GM21526 (cell line): Measurements from ENCODE around the gene ZFP36L2.

Experiments
- ATAC-seq: cut with Tn5 transposase; IDR thresholded peaks from one replicate; pipeline ENCODE4 v1.9.1; 2021; ENCODE audit warnings: moderate library complexity; ENCODE audit not compliant: unreplicated experiment, low FRiP score

The ZFP36L2 gene

DNA sequence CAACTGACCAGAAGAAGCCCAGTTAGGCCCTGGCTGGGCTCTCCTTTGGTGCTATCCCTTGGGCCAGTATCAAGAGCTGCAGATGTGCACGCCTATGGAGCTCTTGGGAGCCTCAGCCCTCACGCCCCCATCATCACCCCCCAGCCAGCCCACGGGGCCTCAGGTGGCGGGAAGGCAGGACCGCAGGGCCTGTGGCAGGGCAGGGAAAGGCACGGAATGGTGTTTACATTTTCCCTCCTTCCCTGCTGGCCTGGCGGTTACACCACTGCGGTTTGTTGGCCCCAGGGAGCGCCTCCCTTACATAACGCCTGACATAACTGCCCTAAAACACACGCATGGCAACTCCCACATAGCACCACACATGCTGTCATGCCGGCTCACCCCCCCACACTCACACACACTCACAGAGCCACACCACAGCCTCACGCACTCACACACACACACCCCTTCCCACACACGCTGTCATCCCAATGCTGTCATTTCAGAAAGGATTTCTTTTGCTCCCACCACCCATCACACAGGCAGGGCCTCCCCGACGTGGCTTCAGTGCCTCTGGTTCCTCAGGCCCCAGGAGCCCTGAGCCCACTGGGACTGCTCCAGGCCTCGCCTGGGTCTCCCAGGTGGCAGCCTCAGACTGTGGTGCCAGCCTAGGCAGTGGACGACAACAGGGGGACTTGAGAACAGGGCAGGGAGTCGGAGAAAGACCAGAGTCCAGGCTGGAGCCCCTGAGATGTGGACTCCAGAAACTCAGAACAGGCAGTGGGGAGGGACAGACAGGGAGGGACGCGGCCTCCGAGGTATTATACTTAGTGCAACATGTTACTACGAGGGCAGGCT, 15.7 kb downstream of the ZFP36L2 start:
- no peak for ATAC-seq

DNA sequence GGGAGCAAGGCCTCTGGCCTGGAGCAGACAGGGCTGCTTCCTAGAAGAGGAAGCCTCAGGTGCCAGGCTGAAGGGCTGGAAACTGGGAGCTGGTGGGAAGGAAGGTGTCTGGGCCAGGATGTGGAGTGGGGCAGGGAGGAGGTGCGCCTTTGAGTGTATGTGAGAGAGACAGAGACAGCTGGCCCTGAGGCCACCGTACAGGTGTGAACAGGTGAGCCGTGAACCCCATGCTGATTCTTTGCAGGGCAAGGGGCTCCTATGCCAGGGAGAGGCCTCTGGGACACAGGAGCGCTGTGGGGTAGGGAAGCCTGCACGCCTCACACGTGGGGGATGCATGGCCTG, 16.3 kb downstream of the ZFP36L2 start:
- no peak for ATAC-seq

DNA sequence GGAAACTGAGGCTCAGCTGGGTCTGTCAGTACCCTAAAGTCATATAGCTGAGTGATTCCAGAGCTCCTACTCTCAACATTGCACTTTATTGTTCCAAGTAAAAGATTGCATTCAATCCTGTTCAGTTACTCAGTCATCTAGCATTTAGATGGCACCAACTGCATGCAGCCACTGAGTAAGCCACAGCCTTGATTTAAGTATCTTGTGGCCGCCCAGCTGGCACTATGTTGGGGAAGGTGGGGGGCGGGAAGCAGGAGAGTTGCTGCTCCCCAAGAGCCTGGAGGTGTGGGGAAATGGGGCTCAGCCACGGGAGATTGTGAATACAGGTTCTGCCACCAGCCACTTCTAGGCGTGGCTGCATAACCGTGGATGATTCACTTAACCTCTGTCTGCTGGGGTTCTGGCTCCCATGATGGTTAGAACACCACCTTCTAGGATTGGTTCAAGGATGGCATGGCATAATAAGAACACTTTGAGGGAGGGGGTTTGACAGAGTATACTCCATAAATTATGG, 17.1 kb downstream of the ZFP36L2 start:
- no peak for ATAC-seq

DNA sequence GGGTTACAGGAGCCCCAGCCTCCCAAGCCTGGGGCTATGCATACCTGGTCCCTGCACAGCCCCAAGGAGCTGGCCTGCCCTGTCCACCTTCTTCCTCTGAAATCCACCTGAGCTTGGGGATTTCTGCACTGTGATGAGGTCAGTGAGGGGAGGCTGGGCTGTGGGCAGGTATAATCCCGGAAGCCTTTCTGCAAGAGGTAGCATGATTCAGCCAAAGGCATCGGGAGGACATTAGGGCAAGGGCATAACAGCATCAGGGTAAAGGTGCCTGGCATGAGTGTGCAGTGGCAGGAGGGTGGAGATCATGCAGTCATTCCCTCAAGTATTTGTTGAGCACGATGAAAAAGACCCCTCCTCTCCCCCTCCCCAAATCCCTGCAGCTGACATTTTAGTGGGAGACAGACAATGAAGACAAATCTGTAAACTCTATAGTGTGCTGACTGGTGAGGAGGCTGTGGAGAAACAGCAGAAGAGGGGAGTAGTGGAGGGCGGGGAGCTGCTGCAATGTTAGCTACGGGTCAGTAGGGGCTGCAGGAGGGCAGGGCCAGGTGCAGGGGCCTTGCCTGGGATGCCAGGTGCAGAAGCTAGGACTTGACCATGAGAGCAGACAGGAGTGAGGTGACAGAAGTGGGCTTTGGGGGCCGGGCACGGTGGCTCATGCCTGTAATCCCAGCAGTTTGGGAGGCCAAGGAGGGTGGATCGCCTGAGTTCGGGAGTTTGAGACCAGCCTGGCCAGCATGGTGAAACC, 18.7 kb downstream of the ZFP36L2 start:
- no peak for ATAC-seq

DNA sequence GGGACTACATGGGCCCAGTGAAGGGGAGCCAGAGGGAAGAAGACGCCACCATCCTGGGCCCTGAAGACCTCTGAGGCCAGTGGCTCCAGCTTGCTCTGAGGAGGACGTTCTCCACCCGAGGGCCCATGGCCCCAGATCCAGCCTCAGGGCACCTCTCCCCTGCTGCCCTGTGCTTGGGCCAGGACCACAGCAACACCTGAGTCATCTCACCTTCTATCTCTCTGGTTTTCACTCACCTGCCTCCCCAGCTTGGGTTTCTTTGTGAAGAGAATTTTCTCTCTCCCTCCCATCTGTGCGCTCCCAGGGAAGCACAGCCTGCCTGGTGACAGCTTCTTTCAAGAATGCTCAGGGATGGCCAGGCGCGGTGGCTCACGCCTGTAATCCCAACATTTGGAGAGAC, 19.8 kb downstream of the ZFP36L2 start:
- no peak for ATAC-seq

DNA sequence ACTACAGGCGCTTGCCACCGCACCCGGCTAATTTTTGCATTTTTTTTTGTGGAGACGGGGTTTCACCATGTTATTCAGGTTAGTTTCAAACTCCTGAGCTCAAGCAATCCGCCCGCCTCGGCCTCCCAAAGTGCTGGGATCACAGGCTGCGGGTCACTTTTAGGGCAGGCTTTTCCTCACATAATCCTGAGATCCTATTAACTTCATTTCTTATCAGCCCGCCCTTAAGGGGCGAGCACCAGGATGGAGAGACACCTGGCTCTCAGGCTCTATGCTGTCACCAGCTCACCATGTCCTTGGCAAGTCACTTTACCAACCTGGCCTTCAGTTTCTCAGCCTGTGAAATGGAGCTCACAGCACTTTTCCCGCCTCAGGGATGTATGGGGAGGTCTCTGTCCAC, 23.0 kb downstream of the ZFP36L2 start:
- ATAC-seq = no peak

DNA sequence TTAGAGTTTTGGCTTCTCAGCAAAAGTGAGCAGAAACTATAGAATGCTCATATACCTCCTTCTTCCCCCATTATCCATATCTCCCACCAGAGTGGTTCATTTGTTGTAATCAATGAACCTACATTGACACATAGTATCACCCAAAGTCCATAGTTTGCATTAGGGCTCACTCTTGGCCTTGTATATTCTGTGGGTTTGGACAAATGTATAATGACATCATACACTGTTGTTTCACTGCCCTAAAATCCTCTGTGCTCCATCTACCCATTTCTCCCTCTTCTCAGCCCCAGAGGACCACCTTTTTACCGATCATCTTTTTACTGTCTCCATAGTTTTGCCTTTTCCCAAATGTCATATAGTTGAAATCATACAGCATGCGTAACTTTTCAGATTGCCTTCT, 24.1 kb downstream of the ZFP36L2 start:
- no peak for ATAC-seq

DNA sequence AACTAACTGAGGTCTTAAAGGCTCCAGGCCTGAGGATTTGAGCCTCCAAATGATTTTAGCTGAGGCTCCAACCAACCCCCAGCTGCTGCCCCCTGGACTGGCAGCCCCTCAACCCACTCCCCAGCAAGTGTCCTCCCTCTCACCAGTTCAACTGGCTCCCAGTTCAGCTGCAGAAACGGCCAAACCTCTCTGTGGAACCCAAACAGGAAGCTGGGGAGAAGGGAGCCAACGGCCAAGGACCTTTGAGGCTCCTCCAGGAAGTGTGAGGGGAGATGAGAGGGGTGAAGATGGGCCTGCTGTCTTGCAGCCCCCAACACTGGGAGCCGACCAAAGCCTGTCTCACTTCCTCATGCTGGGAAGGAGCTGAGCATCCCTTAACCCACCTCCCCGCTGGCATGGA, 24.9 kb downstream of the ZFP36L2 start:
- ATAC-seq = no peak

DNA sequence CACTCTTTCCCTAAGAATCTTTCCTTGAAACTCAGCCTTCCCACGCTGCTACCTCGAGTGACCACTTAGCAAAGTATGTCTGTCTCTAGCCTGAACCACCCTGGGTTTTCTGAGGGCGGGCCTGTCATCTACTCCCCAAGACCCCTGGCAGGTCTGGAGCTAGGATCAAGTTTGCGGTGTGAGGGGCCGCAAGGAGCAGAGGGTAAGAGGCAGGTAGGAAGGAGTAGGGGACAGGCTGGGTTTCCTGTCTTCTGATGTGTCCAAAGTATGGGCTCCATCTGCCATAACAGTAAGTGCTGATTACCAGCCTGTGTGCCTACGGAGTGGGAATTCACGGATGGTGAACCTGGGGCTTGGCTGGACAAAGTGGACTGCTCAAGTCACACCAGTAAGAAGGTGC, 25.4 kb downstream of the ZFP36L2 start:
- no peak for ATAC-seq

DNA sequence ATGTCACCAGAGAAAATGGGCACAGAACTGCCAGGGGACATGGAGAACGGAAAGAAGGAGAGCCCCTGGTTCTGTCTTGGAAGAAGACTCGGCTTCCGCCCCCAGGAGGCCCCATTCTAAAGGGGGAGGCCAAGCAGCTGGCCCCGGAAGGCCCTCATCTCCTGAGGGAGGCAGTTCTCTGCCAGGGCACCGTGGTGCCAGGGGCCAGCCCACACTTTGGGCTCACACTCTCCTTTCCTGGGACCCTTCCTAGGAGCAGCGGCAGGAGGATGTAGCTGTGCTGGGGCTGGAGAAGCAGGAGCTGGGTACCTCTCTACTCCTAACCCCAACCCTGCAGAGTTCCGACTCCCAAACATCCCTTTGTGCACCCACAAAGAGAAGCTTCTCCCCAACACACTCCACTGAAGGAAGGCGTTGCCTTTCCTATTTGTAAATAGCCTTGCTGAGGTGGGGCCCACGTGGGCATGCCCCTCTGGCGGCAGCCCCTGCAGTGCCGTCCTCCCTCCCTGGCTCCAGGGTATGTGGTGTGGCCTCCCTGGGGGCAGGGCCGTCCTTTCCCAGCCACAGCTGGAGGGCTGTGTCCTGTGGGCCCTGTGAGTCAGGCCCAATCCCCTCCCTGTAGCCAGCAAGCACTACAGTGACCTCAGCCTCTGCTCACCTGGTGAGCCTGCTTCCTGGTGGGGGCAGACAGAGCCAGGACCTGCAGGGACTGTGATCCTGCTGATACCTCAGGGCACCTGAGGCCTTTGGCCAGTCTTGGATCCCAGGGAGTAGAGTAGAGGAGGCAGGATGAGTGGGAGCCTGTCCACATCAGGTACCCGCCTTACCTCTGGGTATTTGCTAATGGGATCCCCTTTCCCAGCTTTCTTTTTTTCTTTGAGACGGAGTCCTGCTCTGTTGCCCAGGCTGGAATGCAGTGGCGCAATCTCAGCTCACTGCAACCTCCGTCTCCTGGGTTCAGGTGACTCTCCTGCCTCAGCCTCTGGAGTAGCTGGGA, 26.6 kb downstream of the ZFP36L2 start:
- no peak for ATAC-seq

DNA sequence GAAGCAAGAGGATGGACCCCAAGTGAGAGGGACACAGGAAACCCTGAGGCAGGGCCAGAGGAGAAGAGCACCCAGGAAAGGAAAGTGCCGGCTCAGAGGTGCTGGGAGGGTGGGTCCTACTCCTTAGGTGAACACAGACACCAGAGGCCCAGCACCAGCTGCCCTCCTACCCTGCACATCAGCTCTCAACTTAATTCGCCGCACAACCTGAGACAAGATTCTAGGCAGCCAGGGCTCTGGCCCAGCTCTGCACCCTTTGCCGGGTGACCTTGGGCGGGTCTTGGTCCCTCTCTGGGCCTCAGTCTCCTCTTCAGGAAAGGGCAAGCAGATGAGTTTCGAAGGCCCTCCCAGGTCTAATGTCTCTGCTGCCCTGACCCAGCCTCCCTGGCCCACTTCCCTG, 28.1 kb downstream of the ZFP36L2 start:
- no peak for ATAC-seq

DNA sequence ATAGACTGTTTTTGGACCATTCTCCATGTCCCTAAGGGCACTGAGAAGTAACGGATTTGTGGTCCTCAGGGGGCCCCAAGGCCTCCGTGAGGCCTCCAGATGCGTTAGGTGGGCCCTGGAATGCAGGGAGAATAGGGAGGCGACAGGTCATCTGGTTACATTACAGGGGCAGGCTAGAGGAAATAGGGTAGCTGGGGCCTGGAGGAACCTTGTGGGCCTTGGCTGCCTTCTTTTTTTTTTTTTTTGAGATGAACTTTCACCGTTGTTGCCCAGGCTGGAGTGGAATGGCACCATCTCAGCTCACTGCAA, 28.9 kb downstream of the ZFP36L2 start:
- no peak for ATAC-seq

DNA sequence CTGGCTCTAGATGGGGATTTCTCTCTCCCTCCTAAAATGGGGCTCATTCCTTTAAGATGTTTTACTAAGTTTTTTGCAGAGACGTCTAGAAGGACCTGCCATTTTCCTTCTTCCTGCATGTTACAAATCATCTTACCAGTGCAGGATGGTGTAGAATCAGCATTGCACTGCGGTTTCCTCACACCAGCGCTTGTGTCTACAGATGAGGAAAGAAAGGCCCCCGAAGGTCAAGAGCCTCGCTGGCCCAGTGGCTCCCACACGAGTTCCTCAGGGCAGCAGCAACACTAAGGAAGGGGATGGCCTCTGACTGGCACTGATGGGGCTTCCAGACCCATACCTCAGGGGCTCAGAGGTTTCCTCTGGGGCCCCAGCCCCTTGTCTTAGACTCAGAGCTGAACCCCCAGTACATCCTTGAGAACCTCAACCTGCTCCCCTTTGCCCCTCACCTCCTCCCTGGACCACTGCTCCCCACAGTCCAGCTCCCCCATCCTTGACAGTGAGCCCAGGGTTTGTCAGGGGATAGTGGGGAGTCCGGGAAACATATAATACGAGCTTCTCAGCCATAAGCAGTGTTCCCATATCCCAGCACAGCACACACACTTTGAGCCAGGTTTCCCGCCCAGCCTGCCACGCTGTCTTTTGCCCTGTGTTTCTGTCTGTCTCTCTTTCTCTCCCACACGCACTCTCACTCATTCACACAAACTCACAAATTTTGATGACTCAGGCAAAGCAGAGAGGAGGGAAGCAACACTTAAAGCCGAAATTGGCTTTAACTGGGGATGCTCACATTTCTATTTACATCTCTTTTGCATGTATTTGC, 29.4 kb downstream of the ZFP36L2 start:
- ATAC-seq = no peak

DNA sequence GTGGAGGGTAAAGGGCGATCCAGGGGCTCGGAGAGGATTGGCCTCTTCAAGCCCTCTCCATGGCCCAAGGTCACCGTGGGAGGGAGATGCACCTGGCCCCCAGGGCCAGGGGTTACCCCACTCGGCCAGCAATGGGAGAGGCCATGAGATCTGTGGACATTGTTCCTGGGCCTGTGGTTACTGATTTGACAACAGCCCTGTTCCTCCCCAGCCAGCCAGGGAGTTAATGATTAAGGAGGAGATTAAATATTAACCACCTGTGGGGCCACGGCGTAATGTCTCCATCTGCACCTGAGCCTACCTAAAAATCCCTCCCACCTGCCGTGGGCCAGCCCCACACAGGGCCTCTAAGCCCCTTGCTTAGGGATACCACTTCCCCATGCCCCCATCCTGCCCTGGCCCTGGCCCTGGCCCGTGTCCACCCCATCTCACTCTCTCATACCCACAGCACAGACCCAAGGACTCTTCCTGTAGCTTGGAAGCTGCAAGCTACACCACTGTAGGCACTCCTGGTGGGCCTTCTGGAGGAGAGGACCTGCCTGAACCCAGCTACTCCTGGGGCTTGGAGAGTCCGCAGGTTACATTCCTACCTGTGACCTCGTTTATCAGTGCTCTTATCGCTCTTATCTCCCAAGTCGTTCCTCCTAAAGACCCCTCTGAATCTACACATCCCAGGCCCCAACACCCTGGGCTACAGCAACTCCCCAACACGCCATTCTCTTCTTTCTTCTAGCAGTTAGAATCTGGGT, 32.1 kb downstream of the ZFP36L2 start:
- no peak for ATAC-seq

DNA sequence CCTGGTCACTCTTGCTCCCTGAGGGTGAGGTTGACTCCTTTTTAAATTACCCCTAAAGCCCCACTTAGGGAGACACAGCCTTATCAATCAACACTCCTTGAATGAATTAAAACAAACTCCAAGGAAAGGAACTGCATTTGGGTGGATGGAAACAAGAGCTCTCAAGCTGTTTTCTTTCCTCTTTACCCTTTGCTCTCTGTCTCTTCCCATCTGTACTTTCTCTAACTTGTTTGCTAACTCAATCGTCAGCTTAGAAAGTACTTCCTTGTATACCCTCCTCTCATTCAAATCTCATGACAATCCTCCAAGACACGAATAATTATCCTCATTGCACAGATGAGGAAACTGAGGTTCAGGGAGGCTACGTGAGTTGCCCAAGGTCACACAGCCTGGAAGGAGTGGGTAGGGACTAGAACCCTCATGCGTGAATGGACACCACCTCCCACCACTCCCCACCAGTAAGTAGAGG, 32.7 kb downstream of the ZFP36L2 start:
- no peak for ATAC-seq

DNA sequence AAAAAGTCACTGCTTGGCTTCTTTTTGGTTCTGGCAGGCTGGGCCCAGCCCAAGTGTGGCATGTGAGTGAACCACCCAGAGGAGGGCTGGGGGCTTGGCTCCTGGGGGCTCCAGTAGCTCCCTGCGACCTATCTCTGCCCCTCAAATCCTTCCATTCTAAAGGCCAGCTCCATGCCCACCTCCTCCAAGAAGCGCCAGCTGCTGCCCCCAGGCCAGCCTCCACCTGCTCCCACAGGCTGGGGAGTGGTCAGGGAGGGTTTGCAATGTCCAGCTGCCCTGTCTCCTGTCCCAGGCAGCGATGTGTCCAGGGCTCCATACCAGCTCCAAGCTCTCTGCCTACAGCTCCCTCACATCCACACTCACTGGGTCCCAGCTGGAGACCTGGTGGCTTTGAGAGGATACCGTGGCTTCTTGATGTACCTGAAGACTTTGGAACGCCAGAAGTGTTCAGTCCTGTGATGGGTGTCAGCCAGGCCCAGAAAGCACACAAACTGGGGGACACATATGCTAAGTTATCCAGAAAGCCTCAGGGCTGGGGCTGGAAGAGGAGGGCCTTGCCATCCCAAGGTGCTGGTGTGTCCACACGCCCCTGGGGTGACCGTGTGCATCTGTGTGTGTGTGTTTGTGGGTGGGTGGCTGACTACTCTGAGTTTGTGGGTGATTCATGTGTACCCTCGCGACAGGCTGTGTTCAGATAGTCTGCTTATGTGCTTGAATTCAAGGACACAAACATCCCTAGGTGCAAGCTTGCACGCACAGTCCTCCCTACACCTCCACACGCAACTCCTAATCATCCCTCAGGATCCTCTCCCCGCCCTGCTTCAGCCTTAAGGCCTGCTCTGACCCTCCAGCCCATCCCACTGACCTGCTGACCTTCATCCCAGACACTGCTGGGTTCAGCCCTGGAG, 33.4 kb downstream of the ZFP36L2 start:
- no peak for ATAC-seq

DNA sequence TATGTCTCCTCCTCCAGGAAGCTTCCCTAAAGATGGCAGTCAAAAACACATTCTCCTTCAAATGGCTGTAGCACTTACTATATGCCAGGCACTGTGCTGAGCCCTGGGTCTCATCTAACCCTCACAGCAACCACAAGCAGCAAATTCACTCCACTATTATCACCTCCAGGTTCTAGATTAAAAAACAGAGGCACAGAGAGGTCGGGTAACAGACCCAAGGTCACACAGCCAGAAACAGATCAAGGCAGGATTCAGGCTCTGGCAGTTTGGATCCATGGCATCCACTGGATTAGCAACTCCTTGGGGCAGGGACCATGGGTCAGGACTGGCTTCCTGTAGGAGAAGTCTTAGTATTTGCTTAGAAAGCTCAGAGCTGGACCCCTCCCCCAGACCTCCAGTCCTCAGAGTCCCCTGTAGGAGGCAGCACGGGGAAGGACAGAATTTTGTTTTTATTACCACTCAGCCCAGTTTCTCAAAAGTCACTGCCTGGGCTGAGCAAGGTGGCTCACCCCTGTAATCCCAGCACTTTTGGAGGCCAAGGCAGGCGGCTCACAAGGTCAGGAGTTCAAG, 34.4 kb downstream of the ZFP36L2 start:
- no peak for ATAC-seq
